GM18508 (cell line): ENCODE measurements around the gene IFT122.
"Not testable (repeated sequence)": the region's sequence is repeated elsewhere in the genome, so short reads cannot be mapped to it uniquely, and the experiment has no call there.

ENCODE experiments used
- ATAC-seq: cut with Tn5 transposase; IDR thresholded peaks from one replicate; pipeline ENCODE4 v1.9.1; 2021; ENCODE audit warnings: moderate number of reproducible peaks; ENCODE audit not compliant: insufficient read depth, unreplicated experiment

The IFT122 gene

DNA sequence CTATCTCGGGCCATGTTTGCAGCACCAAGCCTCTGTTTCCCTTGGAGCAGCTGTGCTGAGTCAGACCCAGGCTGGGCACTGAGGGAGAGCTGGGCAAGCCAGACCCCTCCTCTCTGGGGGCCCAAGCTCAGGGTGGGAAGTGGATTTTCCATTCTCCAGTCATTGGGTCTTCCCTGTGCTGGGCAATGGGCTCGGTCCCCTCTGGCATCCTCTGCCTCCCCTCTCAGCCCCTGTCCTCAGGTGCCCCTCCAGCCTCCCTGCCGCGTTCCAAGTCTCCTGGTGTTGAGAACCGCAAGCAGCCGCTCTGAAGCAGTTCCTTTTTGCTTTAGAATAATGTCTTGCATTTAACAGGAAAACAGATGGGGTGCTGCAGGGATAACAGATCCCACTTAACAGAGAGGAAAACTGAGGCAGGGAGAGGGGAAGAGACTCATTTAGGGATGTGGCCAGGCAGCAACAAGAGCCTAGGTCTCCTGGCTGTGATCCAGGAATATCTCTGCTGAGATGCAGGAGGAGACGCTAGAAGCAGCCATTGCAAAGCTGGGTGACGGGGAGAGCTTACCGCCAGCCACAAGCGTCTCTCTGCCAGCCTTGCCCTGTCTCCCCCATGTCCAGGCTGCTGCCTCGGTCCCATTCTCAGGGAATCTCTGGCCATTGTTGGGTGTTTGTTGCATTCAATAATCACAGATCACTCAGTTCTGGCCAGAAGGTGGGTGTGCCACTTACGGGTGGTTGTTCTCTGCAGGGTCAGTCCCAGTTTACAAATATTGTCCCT lies 89.6 kb downstream of the IFT122 start:
- ATAC-seq, result no peak

DNA sequence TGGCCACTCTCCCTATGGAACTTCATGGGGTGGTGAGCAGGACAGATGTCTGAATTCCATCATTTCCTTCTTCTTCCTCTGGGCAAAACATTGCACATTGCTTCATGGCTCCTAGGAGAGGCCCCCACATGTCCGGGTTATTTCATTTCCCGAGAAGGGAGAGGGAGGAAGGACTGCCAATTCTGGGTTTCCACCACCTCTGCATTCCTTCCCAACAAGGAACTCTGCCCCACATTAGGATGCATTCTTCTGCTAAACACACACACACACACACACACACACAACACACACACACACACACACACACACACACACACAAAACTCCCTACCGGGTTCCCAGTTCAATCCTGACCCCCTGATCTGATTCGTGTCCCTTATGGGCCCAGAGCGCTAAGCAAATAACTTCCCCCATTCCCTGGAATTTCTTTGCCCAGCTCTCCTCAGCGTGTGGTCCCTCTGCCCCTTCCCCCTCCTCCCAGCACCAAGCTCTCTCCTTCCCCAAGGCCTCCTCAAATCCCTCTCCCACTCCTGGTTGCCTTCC lies 90.3 kb downstream of the IFT122 start:
- ATAC-seq, result no peak

DNA sequence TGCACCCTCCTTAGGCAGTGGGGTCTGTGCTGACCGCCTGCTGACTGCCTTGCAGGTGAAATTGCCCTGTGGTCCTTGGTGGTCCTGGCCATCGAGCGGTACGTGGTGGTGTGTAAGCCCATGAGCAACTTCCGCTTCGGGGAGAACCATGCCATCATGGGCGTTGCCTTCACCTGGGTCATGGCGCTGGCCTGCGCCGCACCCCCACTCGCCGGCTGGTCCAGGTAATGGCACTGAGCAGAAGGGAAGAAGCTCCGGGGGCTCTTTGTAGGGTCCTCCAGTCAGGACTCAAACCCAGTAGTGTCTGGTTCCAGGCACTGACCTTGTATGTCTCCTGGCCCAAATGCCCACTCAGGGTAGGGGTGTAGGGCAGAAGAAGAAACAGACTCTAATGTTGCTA lies 90.8 kb downstream of the IFT122 start:
- ATAC-seq, result no peak

- no peak for ATAC-seq
Observed at GRCh38 chr3:129531699-129532098, 91.7 kb downstream of the IFT122 start.

DNA sequence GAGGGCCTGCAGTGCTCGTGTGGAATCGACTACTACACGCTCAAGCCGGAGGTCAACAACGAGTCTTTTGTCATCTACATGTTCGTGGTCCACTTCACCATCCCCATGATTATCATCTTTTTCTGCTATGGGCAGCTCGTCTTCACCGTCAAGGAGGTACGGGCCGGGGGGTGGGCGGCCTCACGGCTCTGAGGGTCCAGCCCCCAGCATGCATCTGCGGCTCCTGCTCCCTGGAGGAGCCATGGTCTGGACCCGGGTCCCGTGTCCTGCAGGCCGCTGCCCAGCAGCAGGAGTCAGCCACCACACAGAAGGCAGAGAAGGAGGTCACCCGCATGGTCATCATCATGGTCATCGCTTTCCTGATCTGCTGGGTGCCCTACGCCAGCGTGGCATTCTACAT lies 92.2 kb downstream of the IFT122 start:
- no peak for ATAC-seq

- no peak for ATAC-seq
Observed at GRCh38 chr3:129533406-129533805, 93.4 kb downstream of the IFT122 start.

GRCh38 chr3:129534428-129535027 lies 94.5 kb downstream of the IFT122 start:
- ATAC-seq, result no peak

GRCh38 chr3:129535075-129535474 lies 95.1 kb downstream of the IFT122 start:
- no peak for ATAC-seq

- ATAC-seq, result no peak
Observed at GRCh38 chr3:129536374-129536667, 96.3 kb downstream of the IFT122 start.

DNA sequence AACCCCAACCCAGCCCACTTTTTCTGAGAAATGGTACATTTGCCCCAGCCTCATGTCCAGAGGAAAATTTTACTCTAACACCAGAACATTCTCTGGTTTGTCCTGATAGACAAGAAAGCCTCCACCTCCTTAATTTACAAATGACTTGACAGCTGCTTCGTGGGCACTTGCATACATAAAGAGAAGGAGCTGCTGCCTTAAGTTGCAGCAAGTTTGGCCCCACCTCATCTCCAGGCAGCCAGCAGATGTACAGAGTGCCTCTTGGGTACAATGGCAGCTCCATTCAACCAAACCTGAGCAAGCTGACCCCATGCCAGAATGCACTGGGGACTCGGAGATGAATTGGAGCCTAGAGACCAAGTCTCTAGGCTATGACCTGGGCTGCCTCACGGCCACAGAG lies 96.8 kb downstream of the IFT122 start:
- ATAC-seq, result no peak

- no peak for ATAC-seq
Observed at GRCh38 chr3:129539206-129539605, 99.2 kb downstream of the IFT122 start.

DNA sequence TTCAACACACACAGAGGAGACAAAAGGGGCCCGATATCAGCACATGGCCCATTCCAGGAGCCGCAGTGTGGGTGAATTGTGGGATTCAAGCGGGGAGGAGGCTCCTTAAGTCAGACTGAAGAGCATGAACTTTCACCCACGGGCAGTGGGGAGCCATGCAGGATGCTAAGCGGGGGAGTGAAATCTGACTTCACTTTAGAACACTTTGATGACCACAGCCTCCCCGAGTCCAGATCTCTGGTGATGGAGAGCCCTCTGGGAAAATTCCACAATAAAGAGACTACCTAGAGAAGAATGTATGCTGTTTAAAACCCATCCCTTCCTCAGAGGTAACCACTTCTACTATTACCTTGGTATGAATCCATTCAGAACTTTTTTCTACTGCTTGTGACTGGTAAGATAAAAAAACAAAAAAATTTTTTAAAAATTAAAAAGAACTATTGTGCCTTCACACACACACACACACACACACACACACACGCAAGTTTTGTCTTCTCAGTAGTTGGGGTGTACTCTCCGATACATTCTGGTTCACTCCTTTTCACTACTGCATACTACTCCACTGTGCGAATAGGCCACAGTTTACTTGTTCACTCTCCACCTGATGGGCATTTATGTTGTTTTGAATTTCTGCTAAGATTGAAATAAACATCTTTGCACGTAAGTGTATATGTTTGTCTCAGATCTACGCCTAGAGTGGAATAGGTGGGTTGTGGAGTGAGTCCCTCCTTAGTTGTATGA lies 100.9 kb downstream of the IFT122 start:
- no peak for ATAC-seq

DNA sequence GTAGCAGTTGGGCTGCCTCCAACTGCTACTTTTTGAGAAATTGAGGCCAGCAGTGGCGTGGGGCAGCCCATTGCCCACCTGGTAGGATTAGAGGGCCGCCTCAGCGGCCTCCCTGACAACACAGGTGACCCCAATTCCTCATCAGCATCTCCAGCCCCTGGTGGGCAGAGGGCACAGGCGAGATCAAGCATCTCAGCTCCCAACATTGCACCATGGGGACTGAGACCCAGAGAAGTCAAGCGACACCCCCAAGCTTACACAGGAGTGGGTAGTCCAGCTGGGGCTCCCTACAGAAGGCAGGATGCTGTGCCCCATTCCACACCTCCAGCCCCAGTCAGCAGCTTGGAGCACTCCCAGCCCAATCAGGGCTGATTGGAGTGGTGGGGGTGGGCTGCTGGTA lies 102.7 kb downstream of the IFT122 start:
- no peak for ATAC-seq

DNA sequence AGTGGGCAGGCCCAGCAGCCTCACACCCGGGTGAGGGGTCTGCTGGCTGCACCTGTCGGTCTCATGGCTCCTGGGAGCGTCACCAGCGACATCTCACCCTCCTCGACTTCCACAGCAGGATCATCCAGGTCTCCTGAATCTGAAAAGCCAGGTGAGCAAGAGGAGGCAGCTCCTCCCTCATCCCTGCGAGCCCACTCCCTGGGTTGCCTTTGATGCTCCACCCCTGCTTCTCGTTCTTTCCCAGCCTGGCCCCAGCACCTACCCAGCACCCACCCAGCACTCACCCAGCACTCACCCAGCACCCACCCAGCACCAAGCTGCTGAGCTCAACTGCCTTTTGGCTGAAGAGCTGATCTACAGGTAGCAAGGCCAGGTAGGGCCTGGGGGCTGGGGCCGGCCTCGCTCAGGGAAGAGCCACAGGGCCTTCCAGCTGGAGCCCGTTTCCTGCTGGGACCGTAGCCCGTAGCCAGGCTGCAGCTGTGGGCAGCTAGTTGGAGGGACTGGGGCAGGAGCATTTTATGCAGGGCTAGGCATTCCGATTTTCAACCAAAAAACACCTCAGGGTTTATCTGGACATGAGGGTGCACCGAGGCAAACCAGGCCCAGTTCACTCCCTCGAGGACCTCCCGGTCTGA lies 103.2 kb downstream of the IFT122 start, which contains the start of gene H1-8:
H1-8 (plus strand) TSS at position 20 of the 635 bp plus-strand sequence; CDS start at position 64, 44 bp downstream.
- no peak for ATAC-seq

GRCh38 chr3:129543999-129544398 lies 104.0 kb downstream of the IFT122 start:
- no peak for ATAC-seq

- not testable (repeated sequence) for ATAC-seq
Observed at GRCh38 chr3:129545951-129546350, 105.9 kb downstream of the IFT122 start.

DNA sequence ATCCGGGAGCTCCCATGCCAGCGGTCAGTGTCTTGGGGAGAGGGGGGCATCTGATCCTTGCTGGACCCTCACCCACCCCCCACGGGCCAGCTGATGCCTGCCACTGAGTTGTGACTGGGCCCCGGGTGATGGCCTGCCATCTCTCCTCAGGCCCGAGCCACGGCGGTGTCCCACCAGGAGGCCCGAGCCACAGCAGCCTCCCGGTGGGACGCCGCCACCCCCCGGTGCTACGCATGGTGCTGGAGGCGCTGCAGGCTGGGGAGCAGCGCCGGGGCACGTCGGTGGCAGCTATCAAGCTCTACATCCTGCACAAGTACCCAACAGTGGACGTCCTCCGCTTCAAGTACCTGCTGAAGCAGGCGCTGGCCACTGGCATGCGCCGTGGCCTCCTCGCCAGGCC lies 107.2 kb downstream of the IFT122 start:
- no peak for ATAC-seq

DNA sequence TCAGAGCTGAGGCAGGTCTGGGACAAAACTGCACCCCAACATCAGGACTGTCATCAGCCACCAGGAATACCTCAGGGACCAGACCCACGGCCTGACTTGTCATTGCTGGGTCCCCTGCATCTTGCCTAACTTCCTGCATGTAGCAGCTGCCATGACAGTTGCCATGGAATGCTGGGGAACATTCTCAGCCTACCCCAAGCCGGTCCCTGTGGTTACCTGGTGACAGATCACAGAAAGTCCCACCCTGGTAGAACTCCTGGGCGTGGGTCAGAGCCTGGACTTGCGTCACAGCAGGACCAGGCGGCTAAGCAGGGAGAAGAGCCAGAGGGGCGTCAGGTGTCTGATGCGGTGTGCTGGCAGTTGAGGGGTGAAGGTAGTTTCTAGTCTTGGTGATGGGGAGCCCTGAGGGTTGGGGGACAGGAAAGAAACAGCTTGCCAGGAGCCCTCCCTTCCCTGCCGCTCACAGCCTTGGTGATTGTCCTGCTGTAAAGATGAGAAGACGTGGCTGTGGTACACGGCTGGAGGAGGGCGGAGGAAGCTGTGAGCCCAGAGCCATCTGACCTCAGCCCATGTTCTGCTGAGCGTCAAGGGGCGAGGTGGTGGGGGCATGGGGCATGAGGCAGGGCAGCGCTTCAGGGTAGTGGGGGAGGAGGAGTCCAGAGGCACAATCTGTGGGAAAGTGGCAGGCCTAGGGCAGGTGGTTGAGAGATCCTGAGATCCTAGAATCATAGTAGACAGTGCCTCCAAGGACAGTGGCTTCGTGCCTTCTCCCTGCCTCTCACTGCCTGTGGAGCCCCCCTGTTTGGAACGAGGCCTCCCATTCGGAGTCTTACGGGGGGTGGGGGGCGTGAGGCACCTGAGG lies 108.3 kb downstream of the IFT122 start:
- ATAC-seq, result no peak

- ATAC-seq, result no peak
Observed at GRCh38 chr3:129549006-129549800, 109.2 kb downstream of the IFT122 start.
